MM.1S (cell line): ENCODE measurements around the gene ADARB2.

Experiments used
- CTCF ChIP-seq: fragments of 300-600 bp; sonication (generic); IDR thresholded peaks from 2 replicates; pipeline ENCODE4 v1.5.1; 2016; ENCODE audit warnings: antibody characterized with exemption, low read length, mixed read lengths
- EZH2 ChIP-seq: fragments of 300-600 bp; sonication (generic); optimal IDR thresholded peaks from 2 replicates; pipeline ENCODE3; 2017; ENCODE audit warnings: low read depth, mild to moderate bottlenecking, antibody characterized with exemption, low read length, mixed read lengths

GRCh38 chr10:1190052-1190395 is 547.3 kb downstream of the ADARB2 start:
- TF ChIP-seq EZH2 (no peak), CTCF (no peak)
